Hepatocyte (in vitro differentiated cells): ENCODE results near the gene MAP7D3.

Experiments used
- CTCF ChIP-seq: fragments of 200-600 bp; sonication (generic); IDR thresholded peaks from 2 replicates; pipeline ENCODE4 v1.5.1; 2016; ENCODE audit warnings: antibody characterized with exemption, mild to moderate bottlenecking; ENCODE audit not compliant: poor library complexity
- EZH2 ChIP-seq: fragments of 200-600 bp; sonication (generic); IDR thresholded peaks from 2 replicates; pipeline ENCODE4 v1.6.1; 2016; ENCODE audit warnings: antibody characterized with exemption, mild to moderate bottlenecking, borderline replicate concordance

DNA sequence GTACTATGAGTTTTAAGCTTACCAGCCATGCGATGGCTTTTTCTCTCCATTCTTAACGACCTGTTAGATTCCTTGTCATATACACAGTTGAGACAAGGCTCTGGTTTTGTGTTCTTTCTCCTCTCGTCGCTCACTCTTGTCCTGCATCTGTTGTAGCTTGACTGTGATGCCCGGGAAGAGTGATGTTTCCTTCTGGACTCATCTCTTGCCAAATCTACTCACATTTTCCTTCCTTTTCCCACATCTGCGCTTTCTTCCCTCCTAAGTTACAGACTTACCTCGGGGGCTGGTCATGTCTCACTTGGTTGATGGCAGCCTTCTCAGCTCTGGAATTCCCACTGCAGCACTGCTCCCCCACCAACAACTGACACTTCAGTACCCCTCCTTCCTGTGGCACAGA lies 4.8 kb upstream of the MAP7D3 start:
- TF ChIP-seq CTCF, result no peak
- TF ChIP-seq EZH2, result no peak
